HG03432 (cell line): ENCODE measurements around the gene SAP30BP.
A peak's percentile ranks its signal among the peaks of the same experiment; 100 is the strongest.

Source experiments
- ATAC-seq: cut with Tn5 transposase; IDR thresholded peaks from one replicate; pipeline ENCODE4 v1.9.1; 2021; ENCODE audit warnings: mild to moderate bottlenecking, moderate library complexity; ENCODE audit not compliant: unreplicated experiment

The SAP30BP gene

DNA sequence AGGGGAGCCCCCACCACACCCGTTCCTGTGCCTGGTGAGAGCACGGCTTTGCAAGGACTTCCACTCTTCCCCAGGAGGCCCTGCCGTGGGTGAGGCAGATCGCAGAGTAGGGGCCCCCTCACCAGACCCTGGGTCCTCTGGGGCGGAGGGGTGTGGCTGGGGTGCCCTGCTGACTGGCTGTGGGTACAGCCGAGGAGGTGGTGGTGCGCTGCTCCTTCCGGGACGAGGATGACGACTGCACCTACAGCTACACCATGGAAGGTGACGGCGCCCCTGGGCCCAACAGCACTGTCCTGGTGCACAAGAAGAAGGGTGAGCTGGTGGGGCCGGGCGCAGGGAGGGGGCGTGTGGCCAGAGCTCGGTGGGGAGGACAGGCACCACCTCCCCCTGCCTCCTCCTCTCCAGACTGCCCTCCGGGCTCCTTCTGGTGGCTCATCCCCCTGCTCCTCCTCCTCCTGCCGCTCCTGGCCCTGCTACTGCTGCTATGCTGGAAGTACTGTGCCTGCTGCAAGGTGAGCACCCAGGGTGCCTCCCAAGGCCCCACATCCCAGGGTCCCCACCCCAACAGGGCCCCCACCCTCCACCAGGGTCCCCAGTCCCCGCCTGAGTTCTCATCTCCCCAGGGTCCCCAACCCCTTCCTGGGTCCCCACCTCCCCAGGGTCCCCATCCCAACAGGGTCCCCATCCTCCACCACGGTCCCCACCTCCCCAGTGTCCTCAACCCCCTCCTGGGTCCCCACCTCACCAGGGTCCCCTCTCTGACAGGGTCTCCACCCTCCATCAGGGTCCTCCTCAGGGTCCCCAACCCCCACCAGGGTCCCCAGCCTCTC, 70.2 kb downstream of the SAP30BP start:
- no peak for ATAC-seq

DNA sequence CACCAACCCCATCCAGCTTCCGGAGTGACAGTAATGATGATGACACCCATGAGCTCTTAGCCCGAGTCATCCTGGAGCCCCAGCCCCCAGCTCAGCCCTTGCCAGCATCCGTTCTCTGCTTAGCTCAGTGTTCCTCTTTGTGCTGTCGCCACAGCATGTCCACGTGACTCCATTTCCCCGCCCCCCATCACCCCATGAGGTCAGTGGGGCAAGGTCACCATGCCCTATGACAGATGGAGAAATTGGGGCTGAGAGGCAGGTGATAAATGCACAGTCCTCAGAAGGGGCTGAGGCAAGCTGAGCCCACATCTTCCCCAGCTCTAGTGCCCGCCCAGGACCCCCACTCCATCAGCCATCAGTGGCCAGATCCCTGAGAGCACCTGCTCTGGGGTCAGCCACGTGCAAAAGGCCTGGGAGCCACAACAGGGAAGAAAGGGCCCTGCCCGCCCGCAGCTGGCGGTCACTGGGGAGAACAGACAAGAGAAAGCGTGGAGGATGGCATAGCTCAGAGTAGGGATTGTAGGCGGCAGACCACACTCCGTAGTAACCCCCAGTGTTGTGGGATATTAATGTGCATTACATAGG, 71.2 kb downstream of the SAP30BP start:
- ATAC-seq: no peak

DNA sequence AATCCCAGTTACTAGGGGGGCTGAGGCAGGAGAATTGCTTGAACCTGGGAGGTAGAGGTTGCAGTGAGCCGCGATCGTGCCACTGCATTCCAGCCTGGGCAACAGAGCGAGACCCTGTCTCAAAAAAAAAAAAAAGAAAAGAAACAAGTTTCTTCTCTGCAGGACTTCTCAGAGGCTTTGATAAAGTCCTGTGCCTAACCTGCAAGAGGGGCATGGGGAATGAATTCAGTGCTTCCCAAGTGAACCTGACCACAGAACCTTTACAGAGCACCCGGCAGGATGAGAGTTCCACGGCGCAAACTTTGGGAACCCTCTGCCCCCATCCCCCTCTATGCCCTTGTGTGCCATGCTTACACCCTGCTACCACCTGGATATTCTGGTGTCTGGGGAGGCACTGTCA, 72.0 kb downstream of the SAP30BP start:
- ATAC-seq: no peak

DNA sequence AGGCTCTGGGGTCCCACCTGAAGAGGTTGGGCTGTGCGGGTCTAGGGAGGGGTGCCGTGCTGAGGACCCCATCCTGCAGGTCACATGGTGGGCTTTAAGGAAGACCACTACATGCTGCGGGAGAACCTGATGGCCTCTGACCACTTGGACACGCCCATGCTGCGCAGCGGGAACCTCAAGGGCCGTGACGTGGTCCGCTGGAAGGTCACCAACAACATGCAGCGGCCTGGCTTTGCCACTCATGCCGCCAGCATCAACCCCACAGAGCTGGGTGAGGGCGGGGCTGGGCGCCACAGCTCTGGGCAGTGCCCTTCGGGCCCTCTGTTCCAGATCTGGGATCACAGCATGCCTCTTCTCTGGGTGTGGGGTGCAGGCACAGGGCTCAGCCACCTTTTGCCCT, 72.7 kb downstream of the SAP30BP start:
- ATAC-seq: no peak

DNA sequence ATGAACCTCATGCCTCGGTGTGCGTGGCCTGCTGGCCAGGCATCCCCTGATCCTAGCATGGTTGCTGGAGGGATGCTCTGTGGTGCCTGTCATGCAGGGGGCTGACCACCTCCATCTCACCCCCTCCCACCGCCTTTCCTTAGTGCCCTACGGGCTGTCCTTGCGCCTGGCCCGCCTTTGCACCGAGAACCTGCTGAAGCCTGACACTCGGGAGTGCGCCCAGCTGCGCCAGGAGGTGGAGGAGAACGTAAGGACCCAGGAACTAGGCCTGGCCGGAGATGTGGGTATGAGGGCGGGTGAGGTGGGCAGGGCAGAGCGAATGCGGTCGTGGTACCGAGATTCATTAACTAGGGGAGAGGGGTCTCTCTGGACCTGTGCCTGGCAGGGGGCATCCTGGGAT, 73.1 kb downstream of the SAP30BP start:
- ATAC-seq: no peak

DNA sequence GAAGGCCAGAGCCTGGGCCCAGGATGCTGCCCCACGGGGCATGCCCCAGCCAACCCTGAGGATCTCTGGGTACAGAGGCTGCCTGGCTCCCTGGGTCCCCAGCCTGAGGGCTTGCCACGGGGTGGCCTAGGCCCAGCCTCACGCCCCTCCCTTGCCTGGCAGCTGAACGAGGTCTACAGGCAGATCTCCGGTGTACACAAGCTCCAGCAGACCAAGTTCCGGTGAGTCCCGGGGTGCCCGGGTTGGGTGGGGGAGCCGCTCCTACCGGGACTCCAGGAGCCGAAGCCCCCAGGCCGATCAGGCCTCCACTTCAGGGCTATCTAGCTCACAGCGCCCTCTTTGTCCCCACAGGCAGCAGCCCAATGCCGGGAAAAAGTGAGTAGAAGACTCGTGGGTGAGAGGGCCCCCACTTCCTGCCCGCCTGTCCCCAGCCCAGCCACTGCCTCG, 73.5 kb downstream of the SAP30BP start:
- no peak for ATAC-seq

DNA sequence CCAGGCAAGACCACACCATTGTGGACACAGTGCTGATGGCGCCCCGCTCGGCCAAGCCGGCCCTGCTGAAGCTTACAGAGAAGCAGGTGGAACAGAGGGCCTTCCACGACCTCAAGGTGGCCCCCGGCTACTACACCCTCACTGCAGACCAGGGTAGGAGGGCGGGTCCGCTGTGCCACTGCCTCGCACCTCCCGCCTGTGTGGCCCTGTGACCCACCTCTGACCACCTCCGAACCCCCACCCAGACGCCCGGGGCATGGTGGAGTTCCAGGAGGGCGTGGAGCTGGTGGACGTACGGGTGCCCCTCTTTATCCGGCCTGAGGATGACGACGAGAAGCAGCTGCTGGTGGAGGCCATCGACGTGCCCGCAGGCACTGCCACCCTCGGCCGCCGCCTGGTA, 75.2 kb downstream of the SAP30BP start:
- no peak for ATAC-seq

DNA sequence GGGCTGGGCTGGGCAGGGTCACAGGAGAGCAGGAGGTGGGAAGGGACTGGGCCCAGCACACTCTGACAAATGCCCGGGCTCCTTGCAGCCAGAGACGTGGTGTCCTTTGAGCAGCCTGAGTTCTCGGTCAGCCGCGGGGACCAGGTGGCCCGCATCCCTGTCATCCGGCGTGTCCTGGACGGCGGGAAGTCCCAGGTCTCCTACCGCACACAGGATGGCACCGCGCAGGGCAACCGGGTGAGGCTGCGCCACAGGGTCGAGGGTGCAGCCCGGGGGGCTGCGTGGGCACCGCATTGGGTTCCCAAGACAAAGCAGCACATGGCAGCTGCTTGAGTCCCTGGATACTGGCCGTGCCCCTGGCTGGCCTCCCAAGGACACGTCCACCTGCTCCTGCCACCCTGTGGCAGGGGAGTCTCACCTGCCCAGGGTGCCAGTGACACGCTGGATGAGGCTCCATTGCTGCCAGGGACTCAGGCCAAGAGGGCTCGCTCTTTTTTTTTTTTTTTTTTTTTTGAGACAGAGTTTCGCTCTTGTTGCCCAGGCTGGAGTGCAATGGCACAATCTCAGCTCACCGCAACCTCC, 76.6 kb downstream of the SAP30BP start:
- ATAC-seq: no peak

DNA sequence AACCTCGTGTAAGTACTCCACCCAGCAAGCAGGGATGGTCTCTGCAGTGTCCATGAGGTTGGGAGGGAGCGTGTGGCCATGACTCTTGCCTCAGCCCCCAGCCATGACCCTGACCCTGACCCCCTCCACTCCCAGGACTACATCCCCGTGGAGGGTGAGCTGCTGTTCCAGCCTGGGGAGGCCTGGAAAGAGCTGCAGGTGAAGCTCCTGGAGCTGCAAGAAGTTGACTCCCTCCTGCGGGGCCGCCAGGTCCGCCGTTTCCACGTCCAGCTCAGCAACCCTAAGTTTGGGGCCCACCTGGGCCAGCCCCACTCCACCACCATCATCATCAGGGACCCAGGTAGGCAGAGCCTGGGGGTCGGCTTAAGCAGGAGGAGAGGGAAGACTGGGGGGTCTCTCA, 81.6 kb downstream of the SAP30BP start:
- ATAC-seq: no peak

DNA sequence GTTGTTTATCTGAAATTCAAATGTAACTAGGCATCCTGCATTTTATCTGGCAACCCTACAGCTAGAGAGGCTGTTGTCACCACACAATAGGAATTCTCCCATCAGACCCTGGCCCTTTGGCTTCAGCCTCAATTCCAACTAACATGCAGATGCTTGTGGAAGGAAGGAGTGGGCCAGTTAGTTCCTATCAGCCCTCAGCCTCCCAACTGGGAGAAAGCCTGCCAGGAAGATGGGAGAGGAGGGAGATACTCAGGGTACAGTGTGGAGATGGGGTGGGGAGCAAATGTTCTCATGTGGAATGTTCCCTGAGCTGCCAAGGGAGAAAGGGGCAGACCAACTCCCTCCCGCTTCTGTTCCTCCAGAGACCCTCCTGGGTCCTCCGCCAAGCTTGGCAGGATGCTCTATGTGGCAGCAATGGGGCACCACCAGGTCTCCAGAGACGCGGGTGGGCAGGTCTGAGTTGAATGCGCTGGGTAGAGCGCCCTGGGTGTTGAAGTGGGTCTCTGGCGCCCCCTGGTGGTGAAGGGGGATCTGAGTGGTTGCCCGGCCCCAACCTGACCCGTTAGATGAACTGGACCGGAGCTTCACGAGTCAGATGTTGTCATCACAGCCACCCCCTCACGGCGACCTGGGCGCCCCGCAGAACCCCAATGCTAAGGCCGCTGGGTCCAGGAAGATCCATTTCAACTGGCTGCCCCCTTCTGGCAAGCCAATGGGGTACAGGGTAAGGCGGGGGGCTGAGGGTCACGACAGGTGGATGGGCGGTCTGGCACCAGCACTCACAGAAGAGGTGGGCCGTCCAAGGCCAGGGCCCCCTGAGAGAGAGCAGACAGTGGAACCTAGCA, 82.6 kb downstream of the SAP30BP start:
- ATAC-seq: no peak

DNA sequence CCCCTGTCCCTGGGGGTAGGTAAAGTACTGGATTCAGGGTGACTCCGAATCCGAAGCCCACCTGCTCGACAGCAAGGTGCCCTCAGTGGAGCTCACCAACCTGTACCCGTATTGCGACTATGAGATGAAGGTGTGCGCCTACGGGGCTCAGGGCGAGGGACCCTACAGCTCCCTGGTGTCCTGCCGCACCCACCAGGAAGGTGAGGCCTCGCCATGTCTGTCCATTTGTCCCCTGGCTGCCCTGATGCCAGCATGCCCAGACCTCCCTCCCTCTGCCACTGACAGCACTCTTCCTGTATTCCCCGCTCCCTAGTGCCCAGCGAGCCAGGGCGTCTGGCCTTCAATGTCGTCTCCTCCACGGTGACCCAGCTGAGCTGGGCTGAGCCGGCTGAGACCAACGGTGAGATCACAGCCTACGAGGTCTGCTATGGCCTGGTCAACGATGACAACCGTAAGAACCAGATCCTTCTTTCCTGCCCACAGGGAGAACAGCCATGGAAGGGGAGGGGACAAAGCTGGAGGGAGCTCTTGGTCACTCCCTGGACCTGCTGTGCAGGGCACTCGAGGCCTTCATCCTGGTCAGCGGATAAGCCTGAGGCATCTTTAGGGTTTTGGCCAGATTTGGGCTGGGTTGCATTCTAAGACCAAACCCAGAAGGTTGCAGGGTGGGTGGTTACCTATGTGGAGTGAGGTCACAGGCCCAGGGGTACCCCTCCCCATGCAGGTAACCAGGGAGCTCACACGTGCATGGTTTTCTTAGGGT, 83.7 kb downstream of the SAP30BP start:
- ATAC-seq: no peak

DNA sequence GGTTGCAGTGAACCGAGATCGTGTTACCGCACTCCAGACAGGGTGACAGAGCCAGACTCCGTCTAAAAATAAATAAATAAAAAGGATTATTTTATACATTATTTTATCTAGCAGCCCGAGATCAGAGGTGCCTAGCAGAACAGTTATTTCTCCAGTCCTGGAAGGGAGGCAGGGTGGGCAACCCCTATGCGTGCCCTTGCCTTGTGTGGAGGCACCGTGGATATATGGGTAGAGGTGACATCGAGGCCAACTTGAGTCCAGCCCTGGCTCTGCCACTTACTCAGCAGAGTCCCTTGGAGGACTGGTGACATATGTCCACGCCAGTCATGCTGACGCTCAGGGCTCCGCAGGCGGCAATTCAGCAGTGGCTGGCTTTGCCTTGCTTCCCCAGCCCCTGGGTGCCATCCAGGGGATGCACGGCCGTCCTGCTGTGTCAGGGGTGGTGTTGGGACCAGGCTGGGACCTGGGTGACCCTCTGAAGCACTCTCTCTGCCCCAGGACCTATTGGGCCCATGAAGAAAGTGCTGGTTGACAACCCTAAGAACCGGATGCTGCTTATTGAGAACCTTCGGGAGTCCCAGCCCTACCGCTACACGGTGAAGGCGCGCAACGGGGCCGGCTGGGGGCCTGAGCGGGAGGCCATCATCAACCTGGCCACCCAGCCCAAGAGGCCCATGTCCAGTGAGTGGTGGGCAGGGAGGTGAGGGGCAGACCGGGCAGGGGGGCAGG, 84.7 kb downstream of the SAP30BP start:
- ATAC-seq: no peak

DNA sequence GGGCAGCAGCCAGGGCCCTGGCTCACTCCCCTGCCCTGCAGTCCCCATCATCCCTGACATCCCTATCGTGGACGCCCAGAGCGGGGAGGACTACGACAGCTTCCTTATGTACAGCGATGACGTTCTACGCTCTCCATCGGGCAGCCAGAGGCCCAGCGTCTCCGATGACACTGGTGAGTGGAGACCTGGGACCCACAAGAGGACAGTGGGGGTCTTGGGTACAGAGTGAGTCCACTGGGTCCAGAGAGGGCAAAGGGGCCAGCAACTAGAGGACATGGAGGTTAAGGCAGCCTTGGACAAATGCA, 85.2 kb downstream of the SAP30BP start:
- no peak for ATAC-seq

DNA sequence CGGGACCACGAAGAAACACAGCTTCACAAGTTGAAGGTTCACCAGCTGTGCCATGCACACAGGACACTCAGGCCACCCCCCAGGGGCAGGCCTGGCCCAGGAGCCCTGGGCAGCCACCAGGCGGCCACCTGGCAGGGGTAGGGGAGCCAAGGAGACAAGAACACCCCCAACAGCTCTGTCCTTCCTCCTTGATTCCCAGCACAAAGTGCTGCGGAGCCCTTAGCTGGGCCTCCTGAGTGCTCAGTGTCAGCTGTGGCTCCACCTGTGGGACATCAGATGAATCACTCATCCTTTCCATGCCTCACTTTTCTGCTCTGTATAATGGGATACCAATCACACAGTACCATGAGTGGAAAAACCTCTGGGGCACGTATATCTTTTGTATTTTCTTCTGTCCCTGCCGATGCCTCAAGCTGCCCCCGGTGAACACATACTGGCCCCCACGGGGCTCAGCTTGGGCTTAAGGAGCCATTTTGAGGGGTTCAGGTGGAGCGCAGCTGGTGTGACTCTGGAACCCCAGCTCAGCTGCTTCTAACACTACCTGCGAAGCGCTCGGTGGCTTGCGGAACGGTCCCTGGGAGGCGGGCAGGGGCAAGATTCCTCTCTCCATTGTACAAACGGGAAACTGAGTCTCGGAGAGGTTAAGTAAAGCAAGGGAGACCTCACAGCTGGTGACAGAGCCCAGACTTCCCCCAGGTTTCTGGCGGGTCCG, 85.8 kb downstream of the SAP30BP start:
- ATAC-seq: no peak

DNA sequence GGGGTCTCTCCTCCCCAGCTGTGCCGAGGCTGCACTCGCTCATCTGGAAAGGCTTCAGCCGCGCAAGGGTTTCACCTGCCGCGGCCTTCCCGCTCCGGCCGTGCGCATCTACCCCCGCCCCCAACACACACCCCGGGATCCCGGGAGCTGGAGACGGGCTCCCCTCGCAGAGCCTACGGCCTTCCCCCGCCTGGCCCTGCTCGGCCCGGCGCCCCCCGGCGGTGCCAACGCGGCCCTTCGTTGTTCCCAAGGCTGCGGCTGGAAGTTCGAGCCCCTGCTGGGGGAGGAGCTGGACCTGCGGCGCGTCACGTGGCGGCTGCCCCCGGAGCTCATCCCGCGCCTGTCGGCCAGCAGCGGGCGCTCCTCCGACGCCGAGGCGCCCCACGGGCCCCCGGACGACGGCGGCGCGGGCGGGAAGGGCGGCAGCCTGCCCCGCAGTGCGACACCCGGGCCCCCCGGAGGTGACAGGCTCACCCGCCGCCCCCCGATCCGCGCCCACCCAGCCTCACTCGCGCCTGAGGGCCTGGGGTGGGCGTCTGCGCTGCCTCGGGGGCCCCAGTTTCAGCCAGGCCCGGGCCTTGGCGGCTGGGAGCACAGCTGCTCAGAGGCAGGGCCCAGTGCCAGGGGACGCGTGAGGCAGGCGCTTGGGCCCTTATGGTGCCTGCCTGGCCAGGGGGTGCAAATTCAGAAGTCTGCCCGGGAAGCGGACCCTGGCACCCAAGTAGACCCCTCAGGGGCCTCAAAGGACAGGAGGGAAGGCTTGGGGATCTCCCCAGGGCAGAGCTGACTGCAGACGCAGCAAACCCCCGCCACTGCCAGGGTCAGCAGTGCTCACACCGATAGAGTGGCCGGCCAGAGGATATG, 86.6 kb downstream of the SAP30BP start:
- ATAC-seq: peak; percentile 56

DNA sequence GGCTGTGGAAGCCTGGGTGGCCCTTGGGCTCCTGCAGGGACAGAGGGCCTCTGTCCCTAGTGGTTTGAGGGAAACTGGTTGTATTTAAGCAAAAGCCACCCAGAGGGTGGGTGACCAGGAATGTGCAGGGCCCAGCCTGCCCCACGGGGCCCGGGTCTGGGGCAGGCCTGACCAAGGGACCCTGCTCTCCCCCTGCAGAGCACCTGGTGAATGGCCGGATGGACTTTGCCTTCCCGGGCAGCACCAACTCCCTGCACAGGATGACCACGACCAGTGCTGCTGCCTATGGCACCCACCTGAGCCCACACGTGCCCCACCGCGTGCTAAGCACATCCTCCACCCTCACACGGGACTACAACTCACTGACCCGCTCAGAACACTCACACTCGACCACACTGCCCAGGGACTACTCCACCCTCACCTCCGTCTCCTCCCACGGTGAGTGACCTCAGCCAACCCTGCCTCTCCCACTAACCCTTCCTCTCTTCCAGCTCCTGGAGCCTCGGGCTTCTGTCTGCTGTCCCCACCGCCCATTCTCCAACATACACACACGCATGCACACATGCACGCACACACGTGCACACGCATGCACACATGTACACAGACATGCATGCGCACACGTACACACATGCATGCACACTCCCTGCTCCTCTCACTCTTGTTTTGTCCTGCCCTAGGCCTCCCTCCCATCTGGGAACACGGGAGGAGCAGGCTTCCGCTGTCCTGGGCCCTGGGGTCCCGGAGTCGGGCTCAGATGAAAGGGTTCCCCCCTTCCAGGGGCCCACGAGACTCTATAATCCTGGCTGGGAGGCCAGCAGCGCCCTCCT, 87.5 kb downstream of the SAP30BP start:
- ATAC-seq: no peak

DNA sequence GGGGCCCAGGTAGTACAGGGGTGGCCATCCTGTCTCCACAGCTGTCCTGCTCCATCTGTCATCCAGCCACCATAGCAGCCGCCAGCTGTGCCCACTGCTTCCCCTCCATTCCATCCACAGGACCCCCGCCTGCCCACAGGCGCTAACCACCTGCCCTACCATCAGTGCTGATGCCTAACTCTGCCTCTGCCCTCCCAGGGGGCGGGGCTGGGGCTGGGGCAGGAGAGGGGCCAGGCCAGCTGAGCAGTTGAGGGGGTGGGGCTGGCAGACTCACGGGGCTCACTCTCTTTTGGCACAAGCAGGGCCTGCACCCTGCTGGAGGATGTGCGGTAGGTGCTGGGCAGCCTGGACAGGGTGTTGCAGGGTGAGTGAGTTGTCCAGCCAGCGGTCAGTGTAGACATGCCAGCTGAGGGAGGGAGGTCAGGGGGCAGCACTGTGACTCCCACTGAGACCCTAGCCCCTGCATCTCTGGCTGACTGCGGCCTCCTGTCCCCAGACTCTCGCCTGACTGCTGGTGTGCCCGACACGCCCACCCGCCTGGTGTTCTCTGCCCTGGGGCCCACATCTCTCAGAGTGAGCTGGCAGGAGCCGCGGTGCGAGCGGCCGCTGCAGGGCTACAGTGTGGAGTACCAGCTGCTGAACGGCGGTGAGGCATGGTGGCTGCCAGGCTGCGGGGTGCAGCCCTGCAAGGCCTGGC, 88.2 kb downstream of the SAP30BP start:
- ATAC-seq: no peak
